Dendritic cell treated with granulocyte-macrophage colony-stimulating factor and Interleukin-4, amounts not matched to agents 40 ng/mL and 50 ng/mL, for 4 days (primary cell): ENCODE data around the gene PODXL2.

Experiments used
- H3K27ac Mint-ChIP-seq: one replicate; pipeline ENCODE4 v1.8.0; 2022; ENCODE audit warnings: mild to moderate bottlenecking, mixed read lengths
- H3K27me3 Mint-ChIP-seq: one replicate; pipeline ENCODE4 v1.8.0; 2022; ENCODE audit warnings: mild to moderate bottlenecking, mixed read lengths
- H3K36me3 Mint-ChIP-seq: one replicate; pipeline ENCODE4 v1.8.0; 2022; ENCODE audit warnings: low read depth, mixed read lengths
- H3K4me1 Mint-ChIP-seq: one replicate; pipeline ENCODE4 v1.8.0; 2022; ENCODE audit warnings: low read depth, mixed read lengths
- H3K4me3 Mint-ChIP-seq: one replicate; pipeline ENCODE4 v1.8.0; 2022; ENCODE audit warnings: mild to moderate bottlenecking, moderate library complexity, mixed read lengths
- H3K9me3 Mint-ChIP-seq: one replicate; pipeline ENCODE4 v1.8.0; 2022; ENCODE audit warnings: mixed read lengths
- intact Hi-C: fragments of 100-400 bp; cut with micrococcal nuclease; formaldehyde crosslinking; loops from one replicate; pipeline ENCODE4 v1.15.0; 2022

The PODXL2 gene

GRCh38 chr3:127630811-127631714, 2.1 kb downstream of the PODXL2 start:
- Mint-ChIP-seq H3K9me3 (no peaks in the 10 kb centered on the region), H3K27ac (no peak overlapping the region), H3K4me3 (no peak overlapping the region), H3K36me3 (no peaks in the 10 kb centered on the region), H3K4me1 (peaks cover 19% of the 10 kb centered on the region), H3K27me3 (peaks cover 53% of the 10 kb centered on the region)
- intact Hi-C loops = loop anchor here (10.0 kb wide), 1 partner anchor 56 kb away; no protein-coding TSS in a partner anchor

DNA sequence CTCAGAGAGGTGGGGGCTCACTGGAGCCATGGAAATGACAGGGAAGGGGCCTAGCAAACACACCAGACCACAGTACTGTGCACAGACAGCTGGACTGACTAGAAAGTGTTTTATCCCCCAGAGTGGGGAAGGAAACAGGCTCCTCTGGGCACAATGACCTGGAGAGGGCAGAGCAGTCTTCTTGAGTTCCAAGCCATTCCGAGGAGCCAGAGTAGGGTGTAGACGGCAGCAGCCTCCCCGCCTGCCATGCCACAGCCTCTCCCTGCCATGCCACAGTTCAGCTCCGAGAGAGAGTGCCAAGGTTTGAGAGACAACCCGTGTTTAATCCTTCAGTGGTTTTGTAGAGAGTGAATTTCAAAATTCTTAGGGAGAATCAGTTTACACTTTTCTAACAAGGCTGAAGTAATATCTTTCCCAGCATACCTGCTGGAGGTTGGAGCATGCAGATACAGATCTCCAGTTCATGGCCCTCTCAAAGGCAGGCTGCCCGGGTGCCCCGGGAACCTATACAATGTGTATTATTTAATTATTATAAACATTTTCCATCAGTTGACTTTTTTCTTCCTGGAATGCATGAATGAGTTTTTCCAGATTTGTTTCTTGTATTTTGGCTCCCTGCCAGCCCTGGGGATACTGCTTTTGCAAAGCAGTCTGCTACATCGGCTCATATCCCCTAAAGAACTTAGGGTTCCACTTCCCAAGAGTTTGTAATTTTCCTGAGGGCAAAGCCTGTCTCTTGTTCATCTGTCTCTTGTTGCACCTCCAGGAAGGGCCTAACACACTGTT, 3.2 kb downstream of the PODXL2 start:
- Mint-ChIP-seq H3K4me3 (no peak overlapping the region), H3K4me1 (peaks cover 19% of the 10 kb centered on the region), H3K9me3 (no peaks in the 10 kb centered on the region), H3K36me3 (no peaks in the 10 kb centered on the region), H3K27ac (no peak overlapping the region), H3K27me3 (peaks cover 45% of the 10 kb centered on the region)
- intact Hi-C loops = loop anchor here (10.0 kb wide), 1 partner anchor 57 kb away; no protein-coding TSS in a partner anchor

- no peak overlapping the region for H3K4me3 Mint-ChIP-seq
- no peaks in the 10 kb centered on the region for H3K9me3 Mint-ChIP-seq
- peaks cover 27% of the 10 kb centered on the region for H3K27me3 Mint-ChIP-seq
- no peaks in the 10 kb centered on the region for H3K36me3 Mint-ChIP-seq
- H3K27ac Mint-ChIP-seq = no peak overlapping the region
- peaks cover 9% of the 10 kb centered on the region for H3K4me1 Mint-ChIP-seq
- intact Hi-C loops = loop anchor here (10.0 kb wide), 1 partner anchor 60 kb away; no protein-coding TSS in a partner anchor
Measured at GRCh38 chr3:127634653-127635052, 5.7 kb downstream of the PODXL2 start.

DNA sequence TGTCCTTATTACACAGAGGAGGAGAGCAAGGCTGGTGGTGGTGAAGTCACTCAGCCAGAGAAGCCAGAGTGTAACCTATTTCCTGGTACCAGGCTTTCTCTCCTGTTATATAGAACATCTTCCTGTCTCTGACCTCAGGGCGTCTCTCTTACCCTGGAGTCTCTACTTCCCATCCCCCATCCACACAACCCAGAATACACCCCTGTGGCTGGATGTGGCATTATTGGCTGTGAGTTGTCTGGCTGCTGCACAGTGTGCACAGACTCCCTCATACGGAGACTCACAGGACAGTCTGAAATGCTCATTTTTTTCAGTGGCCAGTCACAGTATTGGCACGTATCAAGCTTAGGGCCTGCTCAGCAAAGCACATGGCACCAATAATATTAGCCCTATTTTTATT, 8.6 kb downstream of the PODXL2 start:
- H3K36me3 Mint-ChIP-seq = no peaks in the 10 kb centered on the region
- intact Hi-C loops = loop anchor here (10.0 kb wide), 1 partner anchor 63 kb away; no protein-coding TSS in a partner anchor

DNA sequence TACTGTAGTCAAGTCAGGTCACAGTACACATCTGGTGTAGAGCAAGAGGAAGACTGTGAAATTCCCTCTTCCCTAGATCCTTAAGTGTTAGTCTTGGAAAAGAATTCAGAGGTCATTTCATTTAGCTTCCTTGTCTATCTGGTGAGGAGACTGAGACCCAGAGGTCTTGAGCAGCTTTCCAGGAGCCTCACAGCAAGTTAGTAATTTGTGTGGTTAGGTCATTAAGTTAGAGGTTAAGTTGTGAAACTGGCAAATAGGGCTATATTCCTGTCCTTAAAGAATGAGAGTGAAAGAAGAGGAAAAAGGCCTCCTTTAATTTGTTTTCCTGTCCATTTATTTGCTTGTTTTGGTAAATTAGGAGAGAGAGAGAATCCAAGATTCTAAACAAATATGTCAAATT, 9.0 kb downstream of the PODXL2 start:
- Mint-ChIP-seq H3K4me1 (no peaks in the 10 kb centered on the region), H3K36me3 (no peaks in the 10 kb centered on the region), H3K4me3 (no peak overlapping the region), H3K27ac (no peak overlapping the region), H3K9me3 (no peaks in the 10 kb centered on the region), H3K27me3 (peaks cover 2% of the 10 kb centered on the region)
- intact Hi-C loops = loop anchor here (10.0 kb wide), 1 partner anchor 63 kb away; no protein-coding TSS in a partner anchor

More for the DNA sequence above, 8.6 kb downstream of the PODXL2 start:
- Mint-ChIP-seq H3K27me3 (peaks cover 2% of the 10 kb centered on the region), H3K4me1 (no peaks in the 10 kb centered on the region), H3K9me3 (no peaks in the 10 kb centered on the region), H3K4me3 (no peak overlapping the region), H3K27ac (no peak overlapping the region)

DNA sequence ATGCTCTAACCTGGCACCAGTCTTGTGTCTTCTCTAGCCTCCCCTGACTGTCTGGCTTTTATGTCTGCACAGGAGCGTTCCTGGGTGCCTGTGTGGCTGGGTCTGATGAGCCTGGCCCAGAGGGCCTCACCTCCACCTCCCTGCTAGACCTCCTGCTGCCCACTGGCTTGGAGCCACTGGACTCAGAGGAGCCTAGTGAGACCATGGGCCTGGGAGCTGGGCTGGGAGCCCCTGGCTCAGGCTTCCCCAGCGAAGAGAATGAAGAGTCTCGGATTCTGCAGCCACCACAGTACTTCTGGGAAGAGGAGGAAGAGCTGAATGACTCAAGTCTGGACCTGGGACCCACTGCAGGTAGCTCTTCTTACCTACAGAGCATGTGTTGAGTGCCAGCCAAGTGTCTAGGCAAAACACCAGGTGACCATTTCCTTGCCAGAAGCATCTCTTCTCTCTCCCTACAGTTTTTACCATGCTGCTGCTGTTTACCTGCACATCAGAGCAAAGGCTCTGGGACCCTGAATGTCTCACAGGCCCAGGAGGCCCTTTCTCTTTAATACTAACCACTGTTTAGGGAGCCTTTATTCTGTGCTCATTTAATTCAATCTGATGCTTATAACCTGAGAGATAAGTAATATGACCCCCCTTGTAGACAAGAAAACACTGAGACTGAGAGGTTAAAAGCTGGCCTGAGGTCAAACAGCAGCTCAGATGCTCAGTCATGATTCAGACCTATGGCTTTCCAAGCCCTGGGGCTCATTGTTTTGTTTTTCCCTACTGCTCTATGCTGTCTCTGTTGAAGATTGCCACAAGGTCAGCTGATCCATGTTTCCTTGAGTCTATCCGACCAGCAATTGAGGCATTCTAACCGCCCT, 10.4 kb downstream of the PODXL2 start:
- intact Hi-C loops = loop anchor here (10.0 kb wide), 1 partner anchor 65 kb away; no protein-coding TSS in a partner anchor
- H3K36me3 Mint-ChIP-seq = no peaks in the 10 kb centered on the region
- peaks cover 4% of the 10 kb centered on the region for H3K4me1 Mint-ChIP-seq
- H3K9me3 Mint-ChIP-seq = no peaks in the 10 kb centered on the region
- H3K4me3 Mint-ChIP-seq = no peak overlapping the region
- peaks cover 2% of the 10 kb centered on the region for H3K27me3 Mint-ChIP-seq
- H3K27ac Mint-ChIP-seq = no peak overlapping the region

GRCh38 chr3:127640042-127640355, 11.0 kb downstream of the PODXL2 start:
- Mint-ChIP-seq H3K27me3 (peaks cover 2% of the 10 kb centered on the region), H3K4me3 (no peak overlapping the region), H3K27ac (no peak overlapping the region), H3K9me3 (no peaks in the 10 kb centered on the region), H3K4me1 (peaks cover 10% of the 10 kb centered on the region), H3K36me3 (no peaks in the 10 kb centered on the region)
- intact Hi-C loops = no loop called here

GRCh38 chr3:127644641-127645370, 15.8 kb downstream of the PODXL2 start:
- H3K36me3 Mint-ChIP-seq = no peaks in the 10 kb centered on the region
- no peaks in the 10 kb centered on the region for H3K9me3 Mint-ChIP-seq
- no peak overlapping the region for H3K27ac Mint-ChIP-seq
- H3K4me1 Mint-ChIP-seq = peaks cover 11% of the 10 kb centered on the region
- no peak overlapping the region for H3K4me3 Mint-ChIP-seq
- intact Hi-C loops = no loop called here
- H3K27me3 Mint-ChIP-seq = no peaks in the 10 kb centered on the region

- Mint-ChIP-seq H3K9me3 (no peaks in the 10 kb centered on the region), H3K36me3 (no peaks in the 10 kb centered on the region), H3K4me1 (peaks cover 11% of the 10 kb centered on the region), H3K27me3 (no peaks in the 10 kb centered on the region), H3K4me3 (no peak overlapping the region), H3K27ac (no peak overlapping the region)
- intact Hi-C loops = no loop called here
Measured at GRCh38 chr3:127645371-127646015, 16.5 kb downstream of the PODXL2 start.

GRCh38 chr3:127646501-127647046, 17.6 kb downstream of the PODXL2 start:
- intact Hi-C loops = no loop called here
- Mint-ChIP-seq H3K4me3 (no peak overlapping the region), H3K27me3 (no peaks in the 10 kb centered on the region), H3K9me3 (no peaks in the 10 kb centered on the region), H3K36me3 (no peaks in the 10 kb centered on the region), H3K27ac (no peak overlapping the region), H3K4me1 (peaks cover 11% of the 10 kb centered on the region)

GRCh38 chr3:127647166-127647844, 18.3 kb downstream of the PODXL2 start:
- Mint-ChIP-seq H3K27ac (no peak overlapping the region), H3K36me3 (no peaks in the 10 kb centered on the region), H3K4me3 (no peak overlapping the region), H3K9me3 (no peaks in the 10 kb centered on the region), H3K27me3 (no peaks in the 10 kb centered on the region), H3K4me1 (peaks cover 11% of the 10 kb centered on the region)
- intact Hi-C loops = no loop called here

DNA sequence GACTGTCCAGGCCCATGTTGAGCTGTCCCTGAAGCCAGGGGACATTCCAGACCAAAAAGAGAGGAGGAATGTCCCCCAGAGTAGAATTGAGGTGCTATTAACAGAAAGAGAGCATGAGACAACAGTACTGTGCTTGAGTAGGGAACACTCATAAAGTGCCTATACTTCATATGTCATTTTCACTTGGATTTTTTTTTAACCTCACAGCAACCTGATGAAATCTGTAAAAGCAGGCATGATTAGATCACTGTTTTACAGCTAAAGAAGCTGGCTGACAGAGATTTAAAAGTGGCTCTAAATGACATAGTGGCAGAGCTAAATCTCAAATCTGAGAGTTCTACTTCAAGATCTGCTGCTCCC, 18.8 kb downstream of the PODXL2 start:
- H3K27me3 Mint-ChIP-seq = no peaks in the 10 kb centered on the region
- no peaks in the 10 kb centered on the region for H3K36me3 Mint-ChIP-seq
- no peak overlapping the region for H3K4me3 Mint-ChIP-seq
- H3K9me3 Mint-ChIP-seq = no peaks in the 10 kb centered on the region
- peaks cover 11% of the 10 kb centered on the region for H3K4me1 Mint-ChIP-seq
- no peak overlapping the region for H3K27ac Mint-ChIP-seq
- intact Hi-C loops = no loop called here
